Mesendoderm (in vitro differentiated cells): ENCODE measurements around the gene MR1.

Source experiments
- DNase-seq: peaks from one replicate; pipeline ENCODE4 v3.0.0; 2013
- H2AK5ac ChIP-seq: 2 replicates; pipeline ENCODE4 v1.6.1; 2013; ENCODE audit warnings: low read length, inconsistent platforms
- H2BK120ac ChIP-seq: 2 replicates; pipeline ENCODE4 v1.6.1; 2013; ENCODE audit warnings: low read depth, mild to moderate bottlenecking, low read length, moderate library complexity, mixed read lengths
- H2BK15ac ChIP-seq: replicated peaks from 2 replicates; pipeline ENCODE4 v1.6.1; 2013; ENCODE audit warnings: low read depth, mild to moderate bottlenecking, moderate library complexity
- H2BK5ac ChIP-seq: 2 replicates; pipeline ENCODE4 v1.6.1; 2013; ENCODE audit warnings: low read length, inconsistent platforms
- H3K18ac ChIP-seq: 2 replicates; pipeline ENCODE4 v1.6.1; 2013; ENCODE audit warnings: mild to moderate bottlenecking, low read length, mixed read lengths
- H3K23ac ChIP-seq: one replicate; pipeline ENCODE4 v1.6.1; 2013; ENCODE audit warnings: low read length
- H3K27ac ChIP-seq: 2 replicates; pipeline ENCODE4 v1.5.1; 2013; ENCODE audit warnings: low read depth, mild to moderate bottlenecking, inconsistent platforms, low read length, moderate library complexity
- H3K27me3 ChIP-seq: 2 replicates; pipeline ENCODE4 v1.6.1; 2013; ENCODE audit warnings: low read length, control low read depth, mild to moderate bottlenecking, inconsistent platforms; ENCODE audit not compliant: insufficient read depth, poor library complexity
- H3K36me3 ChIP-seq: 2 replicates; pipeline ENCODE4 v1.6.1; 2013; ENCODE audit warnings: low read length, inconsistent platforms; ENCODE audit not compliant: control insufficient read depth, insufficient read depth
- H3K4ac ChIP-seq: one replicate; pipeline ENCODE4 v1.6.1; 2013; ENCODE audit warnings: low read depth, mild to moderate bottlenecking, low read length, moderate library complexity
- H3K4me1 ChIP-seq: 2 replicates; pipeline ENCODE4 v1.6.1; 2013; ENCODE audit warnings: low read depth, low read length, inconsistent platforms; ENCODE audit not compliant: control insufficient read depth
- H3K4me2 ChIP-seq: 2 replicates; pipeline ENCODE4 v1.6.1; 2013; ENCODE audit warnings: low read length
- H3K4me3 ChIP-seq: 2 replicates; pipeline ENCODE4 v1.5.1; 2013; ENCODE audit warnings: mild to moderate bottlenecking, low read length
- H3K56ac ChIP-seq: one replicate; pipeline ENCODE4 v1.6.1; 2013; ENCODE audit warnings: low read length
- H3K79me1 ChIP-seq: 2 replicates; pipeline ENCODE4 v1.6.1; 2013; ENCODE audit warnings: low read length, inconsistent platforms
- H3K79me2 ChIP-seq: 2 replicates; pipeline ENCODE4 v1.6.1; 2013; ENCODE audit warnings: mild to moderate bottlenecking, low read length; ENCODE audit not compliant: control insufficient read depth, insufficient read depth
- H3K9ac ChIP-seq: 2 replicates; pipeline ENCODE4 v1.6.1; 2013; ENCODE audit warnings: low read length, inconsistent platforms
- H4K5ac ChIP-seq: one replicate; pipeline ENCODE4 v1.6.1; 2013; ENCODE audit warnings: low read length
- H4K8ac ChIP-seq: one replicate; pipeline ENCODE4 v1.6.1; 2013; ENCODE audit warnings: low read depth, mild to moderate bottlenecking, control low read depth, low read length, moderate library complexity
- WGBS: extraction: QIAGEN DNeasy Blood & Tissue Kit; methylation state at CpG from one replicate; pipeline ENCODE4 v1.1.7; 2013; ENCODE audit warnings: low lambda C conversion rate, missing lambda C conversion rate; ENCODE audit not compliant: insufficient coverage; ENCODE audit errors: extremely low coverage; 5-methylcytosine and 5-hydroxymethylcytosine counted together

Gene MR1

GRCh38 chr1:181021811-181022434 lies 11.9 kb upstream of the MR1 start:
- H3K23ac ChIP-seq = peak overlapping the region; percentile 38
- no peaks in the 10 kb centered on the region for H3K36me3 ChIP-seq
- no CpG with 5 or more reads among the region's 23 CpGs for WGBS
- no peak overlapping the region for H2BK15ac ChIP-seq
- H3K27ac ChIP-seq = peak overlapping the region; percentile 70
- peak overlapping the region; percentile 82 for H2BK5ac ChIP-seq
- H3K27me3 ChIP-seq = no peaks in the 10 kb centered on the region
- peak overlapping the region; percentile 88 for H3K4me2 ChIP-seq
- peaks cover 6% of the 10 kb centered on the region for H3K79me1 ChIP-seq
- H3K56ac ChIP-seq = peak overlapping the region; percentile 95
- no peak overlapping the region for H4K5ac ChIP-seq
- no peak overlapping the region for H3K4ac ChIP-seq
- H3K9ac ChIP-seq = peak overlapping the region; percentile 88
- H2AK5ac ChIP-seq = no peak overlapping the region
- peak overlapping the region; percentile 91 for H3K4me3 ChIP-seq
- peak overlapping the region; percentile 60 for H3K18ac ChIP-seq
- H3K4me1 ChIP-seq = no peaks in the 10 kb centered on the region
- H3K79me2 ChIP-seq = peaks cover 41% of the 10 kb centered on the region
- no peak overlapping the region for H4K8ac ChIP-seq
- no peak overlapping the region for H2BK120ac ChIP-seq
- peak; percentile 83 for DNase-seq

DNA sequence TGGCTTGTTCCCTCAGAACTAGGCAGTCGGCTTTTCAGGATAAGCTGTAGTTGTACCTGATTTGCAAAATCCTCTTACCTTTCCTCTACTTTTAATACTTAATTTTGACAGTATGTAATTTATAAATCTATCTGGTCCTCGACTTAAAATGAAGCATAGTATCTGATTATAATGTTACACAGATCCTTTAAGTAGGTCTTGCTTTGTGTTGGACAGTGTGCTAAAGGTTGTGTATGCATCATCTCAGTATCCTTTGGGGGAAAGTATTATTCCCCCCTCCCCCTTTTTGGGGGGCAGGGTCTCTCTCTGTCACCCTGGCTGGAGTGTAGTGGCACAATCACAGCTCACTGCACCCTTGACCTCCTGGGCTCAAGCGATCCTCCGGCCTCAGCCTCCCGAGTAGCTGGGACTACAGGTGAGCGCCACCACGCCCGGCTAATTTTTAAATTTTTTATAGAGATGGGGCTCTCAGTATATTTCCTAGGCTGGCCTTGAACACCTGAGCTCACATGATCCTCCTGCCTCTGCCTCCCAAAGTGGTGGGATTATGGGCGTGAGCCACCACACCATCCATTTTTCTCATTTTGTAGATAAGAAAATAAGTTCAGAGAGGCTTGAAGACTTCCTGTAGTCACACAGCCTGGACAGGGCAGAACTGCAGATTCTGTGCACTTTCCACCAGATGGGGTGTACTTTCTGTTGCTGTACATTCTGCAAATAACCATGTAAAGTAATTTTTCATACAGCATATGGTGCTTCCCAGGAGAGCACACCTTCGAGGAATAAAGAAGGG lies 10.3 kb upstream of the MR1 start:
- H3K4me2 ChIP-seq = no peak overlapping the region
- peaks cover 32% of the 10 kb centered on the region for H3K79me2 ChIP-seq
- no peak for DNase-seq
- peaks cover 6% of the 10 kb centered on the region for H3K79me1 ChIP-seq
- no peak overlapping the region for H3K27ac ChIP-seq
- no CpG with 5 or more reads among the region's 10 CpGs for WGBS
- H3K56ac ChIP-seq = no peak overlapping the region
- H3K9ac ChIP-seq = no peak overlapping the region
- no peak overlapping the region for H4K5ac ChIP-seq
- no peak overlapping the region for H3K18ac ChIP-seq
- no peak overlapping the region for H3K4ac ChIP-seq
- H3K4me1 ChIP-seq = no peaks in the 10 kb centered on the region
- no peak overlapping the region for H2BK5ac ChIP-seq
- no peak overlapping the region for H3K4me3 ChIP-seq
- H3K23ac ChIP-seq = no peak overlapping the region
- no peak overlapping the region for H4K8ac ChIP-seq
- no peak overlapping the region for H2BK15ac ChIP-seq
- H3K27me3 ChIP-seq = no peaks in the 10 kb centered on the region
- H2AK5ac ChIP-seq = no peak overlapping the region
- no peaks in the 10 kb centered on the region for H3K36me3 ChIP-seq
- no peak overlapping the region for H2BK120ac ChIP-seq

DNA sequence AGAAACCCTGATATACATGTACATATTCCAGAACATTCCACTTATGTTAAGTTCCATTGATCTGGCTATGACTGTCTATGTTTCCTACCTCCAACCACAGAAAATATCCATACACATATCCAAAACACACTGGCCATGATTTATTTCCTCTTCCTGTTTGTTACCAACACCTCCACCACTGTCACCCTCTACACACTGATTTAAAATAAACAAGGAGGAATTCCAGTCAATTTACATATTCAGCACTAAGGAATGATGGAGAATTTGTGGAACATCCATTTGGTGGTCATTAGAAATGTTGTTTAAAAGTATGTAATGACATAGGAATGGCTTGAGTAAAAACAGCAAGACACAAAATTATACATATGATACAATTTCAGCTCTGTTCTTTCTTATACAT lies 5.6 kb upstream of the MR1 start:
- H3K56ac ChIP-seq = no peak overlapping the region
- no peak for DNase-seq
- no peak overlapping the region for H2BK120ac ChIP-seq
- H3K79me1 ChIP-seq = no peaks in the 10 kb centered on the region
- H3K4me1 ChIP-seq = no peaks in the 10 kb centered on the region
- H4K5ac ChIP-seq = no peak overlapping the region
- no peak overlapping the region for H3K18ac ChIP-seq
- H2BK5ac ChIP-seq = no peak overlapping the region
- no peak overlapping the region for H4K8ac ChIP-seq
- no peak overlapping the region for H3K4ac ChIP-seq
- H3K36me3 ChIP-seq = no peaks in the 10 kb centered on the region
- H3K4me2 ChIP-seq = no peak overlapping the region
- H3K9ac ChIP-seq = no peak overlapping the region
- H3K4me3 ChIP-seq = no peak overlapping the region
- H2BK15ac ChIP-seq = no peak overlapping the region
- H3K23ac ChIP-seq = no peak overlapping the region
- no peak overlapping the region for H3K27ac ChIP-seq
- no peaks in the 10 kb centered on the region for H3K79me2 ChIP-seq
- H3K27me3 ChIP-seq = no peaks in the 10 kb centered on the region
- no peak overlapping the region for H2AK5ac ChIP-seq

- Histone ChIP-seq H2BK15ac (no peak overlapping the region), H3K9ac (no peak overlapping the region), H2AK5ac (no peak overlapping the region), H3K4ac (no peak overlapping the region), H3K4me3 (no peak overlapping the region), H3K27ac (no peak overlapping the region), H2BK5ac (no peak overlapping the region), H3K36me3 (no peaks in the 10 kb centered on the region), H4K8ac (no peak overlapping the region), H3K79me2 (no peaks in the 10 kb centered on the region), H3K4me2 (no peak overlapping the region), H3K4me1 (no peaks in the 10 kb centered on the region), H3K56ac (no peak overlapping the region), H3K18ac (no peak overlapping the region), H3K23ac (no peak overlapping the region), H4K5ac (no peak overlapping the region), H3K27me3 (no peaks in the 10 kb centered on the region), H3K79me1 (no peaks in the 10 kb centered on the region), H2BK120ac (no peak overlapping the region)
- no CpG with 5 or more reads among the region's 5 CpGs for WGBS
- no peak for DNase-seq
These were observed 5.2 kb upstream of the MR1 start for GRCh38 chr1:181028615-181029014.

GRCh38 chr1:181032535-181032934 lies 1.2 kb upstream of the MR1 start:
- no peak overlapping the region for H3K27ac ChIP-seq

More at GRCh38 chr1:181032535-181032934, 1.2 kb upstream of the MR1 start:
- Histone ChIP-seq H4K5ac (no peak overlapping the region), H3K79me2 (no peaks in the 10 kb centered on the region), H2BK15ac (no peak overlapping the region), H3K4me2 (no peak overlapping the region), H3K27me3 (no peaks in the 10 kb centered on the region), H3K79me1 (no peaks in the 10 kb centered on the region), H3K4ac (no peak overlapping the region), H2AK5ac (no peak overlapping the region), H3K18ac (no peak overlapping the region), H3K36me3 (no peaks in the 10 kb centered on the region), H4K8ac (no peak overlapping the region), H3K9ac (no peak overlapping the region), H3K23ac (no peak overlapping the region), H3K56ac (no peak overlapping the region), H2BK5ac (no peak overlapping the region), H3K4me1 (peaks cover 5% of the 10 kb centered on the region), H2BK120ac (no peak overlapping the region), H3K4me3 (no peak overlapping the region)
- no peak for DNase-seq
- no CpG with 5 or more reads among the region's 2 CpGs for WGBS
